Keratinocyte (primary cell): ENCODE data around the gene IL15. TPM values are rescaled to one million over a fixed set of nuclear protein-coding genes. Genes with fewer than 3 reads are reported as not detected.

Experiments
- DNase-seq: peaks from one replicate; pipeline ENCODE4 v3.0.0-alpha.2; 2011; ENCODE audit warnings: low read depth, missing footprints, low spot score
- FAIRE-seq: peaks from 2 replicates; lab custom pipeline; 2011; peaks lifted over from hg19 to GRCh38; lab: Jason Lieb, UNC
- H2AFZ ChIP-seq: 2 replicates; pipeline ENCODE4 v1.6.0; 2012; ENCODE audit warnings: low read length, control low read depth, inconsistent platforms; ENCODE audit not compliant: control insufficient read depth
- H3K27ac ChIP-seq: 2 replicates; pipeline ENCODE4 v1.5.1; 2011; ENCODE audit warnings: low read length; ENCODE audit not compliant: control insufficient read depth, insufficient read depth
- H3K27me3 ChIP-seq: 3 replicates; pipeline ENCODE4 v1.6.0; 2011; ENCODE audit warnings: low read length; ENCODE audit not compliant: control insufficient read depth, insufficient read depth; ENCODE audit errors: extremely low read depth
- H3K36me3 ChIP-seq, 2 experiments: 2 replicates in 1 of 2; 3 replicates in 1 of 2; pipeline ENCODE4 v1.5.1; 2011; ENCODE audit warnings: low read length in 2 of 2, mild to moderate bottlenecking in 1 of 2; ENCODE audit not compliant: control insufficient read depth in 2 of 2, insufficient read depth in 2 of 2; ENCODE audit errors: extremely low read depth in 1 of 2
- H3K4me1 ChIP-seq: 3 replicates; pipeline ENCODE4 v1.5.1; 2011; ENCODE audit warnings: low read length; ENCODE audit not compliant: control insufficient read depth, insufficient read depth; ENCODE audit errors: extremely low read depth
- H3K4me2 ChIP-seq: 3 replicates; pipeline ENCODE4 v1.6.0; 2011; ENCODE audit warnings: low read depth, low read length; ENCODE audit not compliant: control insufficient read depth, insufficient read depth; ENCODE audit errors: extremely low read depth
- H3K4me3 ChIP-seq, 3 experiments: fragments of 200-600 bp in 1 of 3; sonication (generic) in 1 of 3; 2 replicates in 2 of 3; 3 replicates in 1 of 3; pipeline ENCODE4 v1.5.1; 2011 to 2016; ENCODE audit warnings: low read length in 3 of 3, mild to moderate bottlenecking in 3 of 3, control low read depth in 2 of 3, inconsistent platforms in 1 of 3, low read depth in 1 of 3, mixed read lengths in 1 of 3, mixed run types in 1 of 3, moderate library complexity in 1 of 3; ENCODE audit not compliant: control insufficient read depth in 2 of 3, insufficient read depth in 2 of 3; ENCODE audit errors: extremely low read depth in 1 of 3
- H3K79me2 ChIP-seq: 2 replicates; pipeline ENCODE4 v1.6.0; 2012; ENCODE audit warnings: low read length; ENCODE audit not compliant: control insufficient read depth, insufficient read depth
- H3K9ac ChIP-seq: 3 replicates; pipeline ENCODE4 v1.6.0; 2011; ENCODE audit warnings: low read length; ENCODE audit not compliant: control insufficient read depth, insufficient read depth; ENCODE audit errors: extremely low read depth
- H3K9me1 ChIP-seq: 3 replicates; pipeline ENCODE4 v1.6.0; 2011; ENCODE audit warnings: low read length; ENCODE audit not compliant: control insufficient read depth, insufficient read depth; ENCODE audit errors: extremely low read depth
- H3K9me3 ChIP-seq: 2 replicates; pipeline ENCODE4 v1.5.1; 2012; ENCODE audit warnings: low read depth, low read length; ENCODE audit not compliant: control insufficient read depth
- H4K20me1 ChIP-seq: 3 replicates; pipeline ENCODE4 v1.6.0; 2011; ENCODE audit warnings: low read length; ENCODE audit not compliant: control insufficient read depth, insufficient read depth; ENCODE audit errors: extremely low read depth
- CTCF ChIP-seq, 3 experiments: IDR thresholded peaks in 1 of 3; conservative IDR thresholded peaks in 1 of 3; optimal IDR thresholded peaks in 1 of 3; 2 replicates in 2 of 3; 3 replicates in 1 of 3; pipeline versions ENCODE3 to v1.5.1; 2011; ENCODE audit warnings: low read length in 3 of 3, mild to moderate bottlenecking in 3 of 3, moderate library complexity in 2 of 3, control low read depth in 1 of 3, inconsistent platforms in 1 of 3; ENCODE audit not compliant: insufficient read depth in 2 of 3; ENCODE audit errors: extremely low read depth in 1 of 3
- EZH2 ChIP-seq: IDR thresholded peaks from one replicate; pipeline ENCODE4 v1.6.1; 2012; ENCODE audit warnings: inconsistent platforms, mild to moderate bottlenecking, low read length, moderate library complexity
- dilution Hi-C: fragments of 300-500 bp; cut with MboI; formaldehyde crosslinking; loops from one replicate; pipeline ENCODE4 v1.7.0; 2020; ENCODE audit warnings: low sequenced_read_pairs; ENCODE audit not compliant: extremely low pct_ligation_motif_present
- polyA plus RNA-seq, 5 experiments: library from polyadenylated mRNA; depleted of rRNA in 3 of 5; stranded (reverse) in 3 of 5; stranded (forward) in 1 of 5; unstranded in 1 of 5; fragments of >200 nt; gene quantifications; 1 replicate in 1 of 5; 2 replicates in 3 of 5; 3 replicates in 1 of 5; pipeline versions ENCODE4 v1.2.1 to v1.2.3, GENCODE V29; 2011 to 2012; ENCODE audit warnings: missing spikeins in 2 of 5, low read depth in 1 of 5, low replicate concordance in 1 of 5

IL15 gene
- polyA plus RNA-seq, 1 donor (not counting 4 experiments of a cell fraction or from before 2014, with no cell fraction given): 1.4 TPM

GRCh38 chr4:141692081-141692480 lies 55.7 kb downstream of the IL15 start:
- Histone ChIP-seq H3K4me1 (no peaks in the 10 kb centered on the region), H3K4me2 (no peak overlapping the region), H3K9me3 (no peaks in the 10 kb centered on the region), H3K36me3 (no peaks in the 10 kb centered on the region), H2AFZ (no peak overlapping the region), H3K79me2 (no peaks in the 10 kb centered on the region), H3K9me1 (no peaks in the 10 kb centered on the region), H3K9ac (no peak overlapping the region), H3K4me3 (no peak overlapping the region), H3K27me3 (no peaks in the 10 kb centered on the region), H4K20me1 (no peaks in the 10 kb centered on the region), H3K27ac (no peak overlapping the region)
- TF ChIP-seq CTCF (optimal IDR thresholded peaks at IDR 0.05 in 1 of 3, IDR thresholded peaks at IDR 0.05 in 1 of 3, conservative IDR thresholded peaks at IDR 0.05 in 1 of 3; ENCODE audit: extremely low read depth in 1 of 3, insufficient read depth in 2 of 3, low read length in 3 of 3) (no peak), EZH2 (no peak)
- DNase-seq (no peak), FAIRE-seq (no peak)
- dilution Hi-C loops: no loop called here

GRCh38 chr4:141697116-141697515 lies 60.7 kb downstream of the IL15 start:
- H3K9me3 ChIP-seq: no peaks in the 10 kb centered on the region
- FAIRE-seq: no peak

More at GRCh38 chr4:141697116-141697515, 60.7 kb downstream of the IL15 start:
- no peak overlapping the region for H3K9ac ChIP-seq
- H3K4me3 ChIP-seq: no peak overlapping the region
- DNase-seq: no peak
- no peaks in the 10 kb centered on the region for H3K27me3 ChIP-seq
- H3K9me1 ChIP-seq: no peaks in the 10 kb centered on the region
- H3K4me1 ChIP-seq: no peaks in the 10 kb centered on the region
- H2AFZ ChIP-seq: no peak overlapping the region
- H3K36me3 ChIP-seq: no peaks in the 10 kb centered on the region
- dilution Hi-C loops: no loop called here
- no peaks in the 10 kb centered on the region for H4K20me1 ChIP-seq
- H3K4me2 ChIP-seq: no peak overlapping the region
- TF ChIP-seq CTCF (optimal IDR thresholded peaks at IDR 0.05 in 1 of 3, IDR thresholded peaks at IDR 0.05 in 1 of 3, conservative IDR thresholded peaks at IDR 0.05 in 1 of 3; ENCODE audit: extremely low read depth in 1 of 3, insufficient read depth in 2 of 3, low read length in 3 of 3): no peak
- no peak for TF ChIP-seq EZH2
- H3K27ac ChIP-seq: no peak overlapping the region
- H3K79me2 ChIP-seq: no peaks in the 10 kb centered on the region
